Measurements from ENCODE around the gene PPP1R9B. TPM values are rescaled to one million over a fixed set of nuclear protein-coding genes. Genes with fewer than 3 reads are reported as not detected.
A peak's percentile ranks its signal among the peaks of the same experiment; 100 is the strongest.

PPP1R9B gene
- total RNA-seq, 1 experiment from 2014 or later: 112 TPM

- H3K27me3 ChIP-seq (ENCODE audit: insufficient read depth, low read length): peaks cover 6% of the 10 kb centered on the region; the same call in 1 of the 2 replicates
- POLR2A ChIA-PET: no interaction called here
- CTCF ChIA-PET: interaction anchor here (1.1 to 6.8 kb wide), 11 partner anchors 9 to 85 kb away, joined by 3 to 55 read pairs (median 5); partner anchors contain the start of gene PDK2
- ATAC-seq: peak; percentile 51
- H3K27ac ChIP-seq (ENCODE audit: low read depth, low read length): no peak overlapping the region
- H2AFZ ChIP-seq (ENCODE audit: low read depth, low read length, poor library complexity, severe bottlenecking): peak overlapping the region; percentile 34
- no peaks in the 10 kb centered on the region for H3K9me2 ChIP-seq (ENCODE audit: insufficient read depth)
- H3K9me3 ChIP-seq (ENCODE audit: control insufficient read depth in 1 of 2, insufficient read depth in 1 of 2, low read depth in 1 of 2, low read length in 2 of 2): no peaks in the 10 kb centered on the region
- peaks cover 7 to 22% of the 10 kb centered on the region in 2 experiments; a peak in 3 of 4 replicates for H3K4me1 ChIP-seq (ENCODE audit: control insufficient read depth in 1 of 2, insufficient read depth in 2 of 2, low read length in 2 of 2)
- H3K4me2 ChIP-seq (ENCODE audit: low read length): peak overlapping the region; percentile 35
- no peaks in the 10 kb centered on the region for H3K36me3 ChIP-seq (ENCODE audit: control insufficient read depth in 1 of 2, insufficient read depth in 2 of 2, low read length in 2 of 2)
- H3K79me2 ChIP-seq (ENCODE audit: insufficient read depth, low read length): no peaks in the 10 kb centered on the region
- TF ChIP-seq CTCF (IDR thresholded peaks at IDR 0.05 in 2 of 3, conservative IDR thresholded peaks at IDR 0.05 in 1 of 3; ENCODE audit: borderline replicate concordance in 1 of 3, insufficient read depth in 1 of 3, low read depth in 2 of 3, low read length in 2 of 3): peak; percentile 88 to 98 (median 92)
- TF ChIP-seq YY1 (IDR thresholded peaks at IDR 0.05; ENCODE audit: extremely low read depth, insufficient replicate concordance, low read depth, low read length): no peak
- no peak overlapping the region for H3K4me3 ChIP-seq (replicated peaks in 1 of 2; ENCODE audit: low read depth in 1 of 2, low read length in 2 of 2)
- RAD21 ChIA-PET (ENCODE audit: low non-redundant PET in 1 of 2, low total read pairs in 2 of 2, uncharacterized antibody in 2 of 2, unreplicated experiment in 2 of 2): no interaction called here
- H4K20me1 ChIP-seq (ENCODE audit: insufficient read depth): no peaks in the 10 kb centered on the region
- H3K9ac ChIP-seq (ENCODE audit: low read length): no peak overlapping the region
- intact Hi-C loops (cut with micrococcal nuclease): loop anchor here (2.0 kb wide), 1 partner anchor 46 kb away; no protein-coding TSS in a partner anchor
- BruUV-seq (replicated peaks): no TSS peak
- DNase-seq (ENCODE audit: low read depth, low spot score): peak; percentile 66
These were observed 35.6 kb downstream of the PPP1R9B start for GRCh38 chr17:50114849-50115357.

GRCh38 chr17:50114401-50114800, 36.1 kb downstream of the PPP1R9B start:
- no TSS peak for BruUV-seq (replicated peaks)
- Histone ChIP-seq H3K27ac (ENCODE audit: low read depth, low read length) (no peak overlapping the region; the same call in 1 of the 2 replicates), H3K9me3 (ENCODE audit: control insufficient read depth in 1 of 2, insufficient read depth in 1 of 2, low read depth in 1 of 2, low read length in 2 of 2) (no peaks in the 10 kb centered on the region), H3K79me2 (ENCODE audit: insufficient read depth, low read length) (no peaks in the 10 kb centered on the region), H3K27me3 (ENCODE audit: insufficient read depth, low read length) (peaks cover 6% of the 10 kb centered on the region; the same call in 1 of the 2 replicates), H3K36me3 (ENCODE audit: control insufficient read depth in 1 of 2, insufficient read depth in 2 of 2, low read length in 2 of 2) (no peaks in the 10 kb centered on the region; a peak in 1 of 4 replicates), H3K4me1 (ENCODE audit: control insufficient read depth in 1 of 2, insufficient read depth in 2 of 2, low read length in 2 of 2) (peaks cover 7 to 22% of the 10 kb centered on the region in 2 experiments; a peak in 3 of 4 replicates), H3K9ac (ENCODE audit: low read length) (no peak overlapping the region), H3K4me3 (replicated peaks in 1 of 2; ENCODE audit: low read depth in 1 of 2, low read length in 2 of 2) (no peak overlapping the region), H4K20me1 (ENCODE audit: insufficient read depth) (no peaks in the 10 kb centered on the region), H3K9me2 (ENCODE audit: insufficient read depth) (no peaks in the 10 kb centered on the region), H3K4me2 (ENCODE audit: low read length) (peak overlapping the region; percentile 35), H2AFZ (ENCODE audit: low read depth, low read length, poor library complexity, severe bottlenecking) (peak overlapping the region; percentile 34)
- ATAC-seq (no peak), DNase-seq (ENCODE audit: low read depth, low spot score) (no peak)
- intact Hi-C loops (cut with micrococcal nuclease): loop anchor here (2.0 kb wide), 1 partner anchor 46 kb away; no protein-coding TSS in a partner anchor
- ChIA-PET POLR2A (no interaction called here), CTCF (interaction anchor here (1.1 to 6.8 kb wide), 10 partner anchors 9 to 86 kb away, joined by 3 to 55 read pairs (median 6); partner anchors contain the start of gene PDK2), RAD21 (ENCODE audit: low non-redundant PET in 1 of 2, low total read pairs in 2 of 2, uncharacterized antibody in 2 of 2, unreplicated experiment in 2 of 2) (no interaction called here)
- TF ChIP-seq ELF1 (IDR thresholded peaks at IDR 0.05; ENCODE audit: borderline replicate concordance, low read depth) (no peak), SRF (IDR thresholded peaks at IDR 0.05; ENCODE audit: low read depth) (no peak), ZBTB33 (IDR thresholded peaks at IDR 0.05; ENCODE audit: extremely low read depth, insufficient replicate concordance, low read length) (no peak), SP1 (IDR thresholded peaks at IDR 0.05; ENCODE audit: low read depth) (no peak), MAX (IDR thresholded peaks at IDR 0.05) (no peak), CBX3 (IDR thresholded peaks at IDR 0.05; ENCODE audit: low read depth) (no peak), REST (IDR thresholded peaks at IDR 0.05; ENCODE audit: low read depth) (no peak), JUND (IDR thresholded peaks at IDR 0.05) (no peak), ZFX (IDR thresholded peaks at IDR 0.05) (no peak)

All from HCT116 (cell line).